NCI-H69 (cell line): ENCODE measurements around the gene IFNA2.
A peak's percentile ranks its signal among the peaks of the same experiment; 100 is the strongest.
"Not testable (repeated sequence)": the region's sequence is repeated elsewhere in the genome, so short reads cannot be mapped to it uniquely, and the experiment has no call there.

Experiments used
- DNase-seq: peaks from one replicate; lab custom pipeline; 2025; lab: John Stamatoyannopoulos, UW

IFNA2 gene

DNA sequence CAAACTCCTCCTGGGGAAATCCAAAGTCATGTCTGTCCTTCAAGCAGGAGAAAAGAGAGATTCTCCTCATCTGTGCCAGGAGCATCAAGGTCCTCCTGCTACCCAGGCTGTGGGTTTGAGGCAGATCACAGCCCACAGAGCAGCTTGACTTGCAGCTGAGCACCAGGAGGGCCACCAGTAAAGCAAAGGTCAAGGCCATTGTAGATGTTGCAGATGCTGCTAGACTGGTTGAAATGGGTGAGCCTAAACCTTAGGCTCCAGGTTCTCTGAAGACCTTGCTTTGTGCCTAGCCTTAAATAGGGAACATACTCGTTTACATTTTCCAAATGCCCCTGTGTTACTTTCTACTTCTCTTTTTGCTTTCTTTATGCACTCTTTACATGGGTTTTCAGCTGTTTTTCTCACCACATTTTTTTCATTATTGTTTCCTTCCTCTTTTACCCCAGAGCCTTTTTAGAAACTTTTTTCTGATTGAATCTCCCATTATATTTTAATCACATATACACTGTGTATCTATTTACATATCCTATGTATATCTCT, at the start of gene IFNA2:
IFNA2 (minus strand) TSS at position 268 of the 540 bp plus-strand sequence; CDS start at position 199, 69 bp downstream.
- no peak for DNase-seq

GRCh38 chr9:21435015-21435383, 49.8 kb upstream of the IFNA2 start:
- DNase-seq = not testable (repeated sequence)

DNA sequence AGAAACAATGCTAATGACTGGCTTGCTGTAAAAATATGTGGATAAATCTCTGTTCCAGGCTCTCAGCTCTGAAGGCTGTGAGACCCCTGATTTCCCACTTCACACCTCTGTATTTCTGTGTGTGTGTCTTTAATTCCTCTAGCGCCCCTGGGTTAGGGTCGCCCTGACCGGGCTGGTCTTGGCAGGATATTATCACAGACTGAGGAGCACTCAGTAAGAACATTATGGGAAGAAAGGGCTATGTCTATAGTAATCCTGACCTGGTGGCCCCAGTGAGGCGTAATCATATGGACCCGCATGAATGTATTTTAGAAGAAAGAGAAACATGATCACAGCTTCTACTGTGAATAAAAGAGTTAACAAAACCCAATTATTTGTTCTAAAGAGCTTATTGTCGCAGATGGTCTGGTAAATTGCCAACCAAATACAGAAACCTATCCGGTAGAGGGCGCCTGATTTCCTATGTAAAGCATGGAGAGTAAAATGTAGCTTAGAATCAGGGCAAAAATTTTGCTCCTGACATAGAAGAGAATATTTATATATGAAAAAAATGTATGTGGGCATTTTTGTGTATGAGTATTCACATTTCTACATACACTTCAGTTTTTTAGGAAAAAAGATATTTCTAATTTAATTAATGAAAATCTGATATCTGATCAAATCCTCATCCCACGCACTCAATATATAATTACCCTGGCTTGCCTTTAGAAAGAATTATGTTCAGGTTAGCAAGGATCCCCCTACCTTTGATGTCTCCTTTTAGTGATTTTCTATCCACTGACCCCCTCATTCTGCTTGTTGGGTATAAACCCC, 49.2 kb upstream of the IFNA2 start:
- peak; percentile 75 for DNase-seq

- no peak for DNase-seq
Observed at GRCh38 chr9:21432672-21433425, 47.7 kb upstream of the IFNA2 start.

DNA sequence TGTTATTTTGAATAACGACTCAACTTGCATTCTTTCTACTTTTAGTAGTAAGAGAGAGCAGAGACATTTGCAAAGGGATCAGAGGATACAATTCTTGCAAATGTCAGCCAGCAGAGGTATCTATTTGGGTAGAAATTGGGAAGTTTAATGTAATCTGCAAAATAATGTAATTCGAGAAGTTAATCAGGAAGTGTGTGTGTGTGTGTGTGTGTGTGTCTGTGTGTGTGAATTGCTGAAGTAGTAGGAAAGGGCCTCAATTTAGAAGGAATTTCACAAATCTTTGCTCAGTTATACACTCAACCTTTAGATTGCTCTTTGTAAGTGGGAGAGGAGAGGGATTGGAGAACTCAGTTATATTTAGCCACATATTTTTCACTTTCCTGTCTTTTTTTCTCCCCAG, 44.0 kb upstream of the IFNA2 start:
- DNase-seq = no peak

GRCh38 chr9:21428235-21428634, 43.0 kb upstream of the IFNA2 start:
- DNase-seq = no peak

DNA sequence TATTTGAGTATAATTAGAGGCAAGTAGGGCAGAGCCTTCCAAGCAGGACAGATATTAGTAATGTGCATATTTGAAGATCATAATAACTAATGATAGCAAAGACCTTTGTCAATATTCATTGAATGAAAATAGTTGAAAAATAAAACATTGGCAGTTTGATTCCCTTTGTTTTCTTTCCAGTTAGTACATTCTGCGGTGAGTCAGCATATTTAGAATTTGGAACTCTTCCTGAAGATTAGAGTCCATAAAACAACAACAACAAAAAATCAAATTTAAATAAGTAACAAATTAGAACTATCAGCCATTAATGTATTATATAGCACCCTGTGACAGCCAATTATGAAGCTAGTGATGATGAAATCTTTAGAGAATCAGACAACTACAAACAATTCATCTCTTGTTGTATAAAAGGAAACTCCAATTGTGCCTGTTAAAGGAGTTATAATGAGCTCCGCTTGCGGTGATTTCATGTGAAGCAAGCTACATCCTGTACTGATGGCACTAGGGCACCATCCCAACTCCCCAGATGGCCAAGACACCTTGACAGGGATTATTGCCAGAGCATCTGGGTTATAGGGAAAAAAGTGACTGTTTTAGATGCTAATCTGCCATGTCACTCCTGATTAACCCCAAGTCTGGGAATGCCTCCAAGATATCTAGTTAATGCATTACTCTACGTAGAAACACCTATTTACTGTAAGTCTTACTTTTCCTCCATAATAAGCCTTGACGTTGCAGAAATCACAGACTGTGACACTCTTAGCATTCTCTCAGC, 30.5 kb upstream of the IFNA2 start:
- no peak for DNase-seq

DNA sequence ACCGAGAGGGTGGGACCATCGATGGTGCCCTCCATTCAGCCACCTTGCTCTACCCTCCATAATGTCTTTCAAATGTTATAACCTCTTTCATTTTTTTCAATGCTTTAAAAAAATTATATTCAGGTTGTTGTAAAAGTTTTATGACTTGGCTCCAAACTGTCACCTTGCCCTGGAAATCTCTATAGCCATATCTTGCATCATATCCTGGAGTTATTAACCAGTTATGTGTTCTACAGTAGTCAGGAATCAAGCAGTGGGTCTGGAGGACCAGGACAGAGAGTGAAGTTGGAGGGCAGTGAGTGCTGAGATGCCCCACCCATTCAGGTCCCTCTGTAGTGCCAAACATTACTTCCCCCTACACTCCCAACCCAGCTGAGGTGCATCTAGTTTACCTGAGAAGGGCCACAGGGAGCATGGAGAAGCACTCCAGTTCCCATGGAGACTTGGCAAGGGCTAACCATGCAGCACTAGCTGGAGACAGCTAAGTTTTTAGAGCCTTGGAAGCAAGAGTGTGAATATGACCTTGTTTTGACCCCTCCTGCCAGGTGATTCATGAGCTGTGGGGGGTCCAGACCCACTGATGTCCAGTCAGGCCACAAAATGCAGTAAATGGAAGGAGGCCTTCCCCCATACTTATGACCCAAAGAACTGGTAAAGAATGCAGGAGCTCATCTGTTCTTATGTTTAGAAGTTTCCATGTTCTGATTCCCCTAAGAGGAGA, 29.2 kb upstream of the IFNA2 start:
- DNase-seq = no peak

DNA sequence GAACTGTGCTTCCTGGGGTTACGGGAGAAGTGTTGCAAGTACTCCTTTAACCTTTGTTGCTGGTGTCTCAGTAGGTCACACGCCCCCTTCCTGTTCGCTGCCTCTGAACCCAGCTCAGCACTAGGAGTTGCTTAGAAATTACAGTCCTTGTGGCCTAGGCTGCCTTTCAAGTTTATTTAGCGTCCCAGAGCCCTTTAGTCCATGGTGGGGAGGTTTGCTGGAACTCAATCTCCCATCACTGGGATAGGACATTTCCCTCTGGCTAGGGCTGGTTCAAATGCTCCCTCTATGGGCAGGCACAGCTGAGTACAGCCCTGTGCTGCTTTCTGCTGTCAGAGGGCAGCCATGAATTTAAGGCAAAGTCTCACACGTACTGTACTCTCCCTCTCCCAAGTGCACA, 28.4 kb upstream of the IFNA2 start:
- peak; percentile 11 for DNase-seq

DNA sequence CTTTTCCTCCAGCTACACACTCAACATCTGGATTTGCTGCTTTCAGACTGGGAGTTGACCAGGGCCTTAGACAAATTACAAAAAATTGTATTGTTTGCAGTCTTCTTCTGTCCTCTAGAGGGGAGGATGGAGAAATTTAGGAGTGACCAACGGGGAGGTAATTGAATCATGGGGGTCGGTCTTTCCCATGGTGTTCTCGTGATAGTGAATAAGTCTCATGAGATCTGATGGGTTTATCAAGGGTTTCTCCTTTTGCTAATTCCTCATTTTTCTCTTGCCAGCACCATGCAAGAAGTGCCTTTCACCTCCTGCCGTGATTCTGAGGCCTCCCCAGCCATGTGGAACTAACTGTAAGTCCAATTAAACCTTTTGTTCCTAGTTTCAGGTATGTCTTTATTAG, 28.0 kb upstream of the IFNA2 start:
- no peak for DNase-seq

GRCh38 chr9:21412107-21412506, 26.9 kb upstream of the IFNA2 start:
- DNase-seq = no peak

DNA sequence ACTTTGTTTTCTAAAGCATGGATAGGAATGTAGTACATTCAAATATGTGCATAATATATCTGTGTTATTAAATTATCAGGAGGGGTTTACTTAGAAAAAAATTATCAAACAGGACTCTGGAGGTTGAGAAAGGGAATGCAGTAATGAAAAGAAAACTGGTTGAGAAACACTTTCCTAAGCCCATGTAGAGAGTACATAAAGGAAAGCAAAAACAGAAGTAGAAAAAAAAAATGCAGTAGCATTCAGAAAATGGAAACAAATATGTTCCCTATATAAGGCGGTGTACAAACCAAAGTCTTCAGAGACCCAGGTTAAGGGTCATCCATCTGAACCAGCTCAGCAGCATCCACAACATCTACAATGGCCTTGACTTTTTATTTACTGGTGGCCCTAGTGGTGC, 23.6 kb upstream of the IFNA2 start, which contains the start of gene IFNA8:
IFNA8 (plus strand) TSS at position 301 of the 400 bp plus-strand sequence; CDS start at position 361, 60 bp downstream.
- no peak for DNase-seq

DNA sequence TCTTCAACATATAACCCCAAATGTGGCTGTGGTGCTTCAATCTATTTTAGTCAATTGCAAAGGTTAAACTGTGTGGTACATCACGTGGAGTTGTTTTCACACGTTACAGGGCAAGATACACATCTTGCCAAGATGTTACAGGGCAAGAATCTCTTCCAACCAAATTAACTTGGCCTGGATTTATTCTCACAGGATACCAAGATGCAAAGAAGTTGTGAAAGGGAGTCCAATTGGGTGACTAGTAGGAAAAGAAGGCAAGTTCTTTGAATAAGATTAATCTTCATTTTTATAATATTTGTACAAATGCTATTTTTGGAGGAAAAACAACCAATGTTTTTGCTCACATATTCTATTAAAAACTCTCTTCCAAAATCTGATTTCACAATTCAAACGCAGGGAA, 18.9 kb upstream of the IFNA2 start:
- DNase-seq = no peak

- DNase-seq = no peak
Observed at GRCh38 chr9:21402386-21403251, 17.4 kb upstream of the IFNA2 start.

DNA sequence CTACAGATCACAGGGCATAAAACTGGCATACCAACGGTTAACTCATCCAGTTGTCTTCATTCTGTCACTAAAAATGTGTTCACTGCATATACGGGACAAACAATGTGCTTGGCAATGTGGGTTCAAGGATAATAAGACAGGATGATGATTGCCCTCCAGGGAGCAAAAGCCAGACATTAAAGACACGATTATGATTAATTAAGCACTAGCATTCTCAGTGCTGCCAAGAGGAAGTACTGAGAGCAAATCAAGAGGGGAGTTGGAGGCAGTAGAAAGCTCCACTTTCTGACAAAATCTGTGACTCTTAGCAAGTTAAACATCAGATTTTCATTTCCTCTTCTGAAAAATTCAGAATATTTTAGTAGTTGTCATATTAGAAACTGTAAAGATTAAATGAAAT, 14.8 kb upstream of the IFNA2 start:
- DNase-seq = peak; percentile 48

DNA sequence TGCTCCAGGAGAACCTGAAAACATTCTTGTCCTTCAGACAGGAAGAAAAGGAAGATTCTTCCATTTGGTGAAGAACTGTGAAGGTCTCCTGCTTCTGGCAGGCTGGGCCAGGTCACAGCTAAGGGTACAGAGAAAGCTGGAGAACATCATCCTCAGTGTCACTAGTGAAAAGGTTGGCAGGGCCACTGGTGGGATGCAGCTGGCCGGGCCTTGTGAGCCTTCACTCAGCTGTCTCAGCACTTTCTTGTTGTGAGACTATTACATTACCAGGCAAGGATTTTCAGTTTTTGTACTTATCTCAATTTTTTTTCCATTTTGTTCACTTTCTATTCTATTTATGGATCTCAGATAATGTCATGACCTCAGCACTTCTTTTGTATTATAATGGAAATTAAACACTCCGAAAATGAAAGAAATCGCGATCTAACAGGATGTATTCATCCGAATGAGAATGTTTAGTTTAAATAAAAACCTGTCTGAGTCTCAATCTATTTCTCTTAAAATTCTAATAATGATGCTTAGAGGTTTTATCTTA, 13.8 kb upstream of the IFNA2 start:
- no peak for DNase-seq

DNA sequence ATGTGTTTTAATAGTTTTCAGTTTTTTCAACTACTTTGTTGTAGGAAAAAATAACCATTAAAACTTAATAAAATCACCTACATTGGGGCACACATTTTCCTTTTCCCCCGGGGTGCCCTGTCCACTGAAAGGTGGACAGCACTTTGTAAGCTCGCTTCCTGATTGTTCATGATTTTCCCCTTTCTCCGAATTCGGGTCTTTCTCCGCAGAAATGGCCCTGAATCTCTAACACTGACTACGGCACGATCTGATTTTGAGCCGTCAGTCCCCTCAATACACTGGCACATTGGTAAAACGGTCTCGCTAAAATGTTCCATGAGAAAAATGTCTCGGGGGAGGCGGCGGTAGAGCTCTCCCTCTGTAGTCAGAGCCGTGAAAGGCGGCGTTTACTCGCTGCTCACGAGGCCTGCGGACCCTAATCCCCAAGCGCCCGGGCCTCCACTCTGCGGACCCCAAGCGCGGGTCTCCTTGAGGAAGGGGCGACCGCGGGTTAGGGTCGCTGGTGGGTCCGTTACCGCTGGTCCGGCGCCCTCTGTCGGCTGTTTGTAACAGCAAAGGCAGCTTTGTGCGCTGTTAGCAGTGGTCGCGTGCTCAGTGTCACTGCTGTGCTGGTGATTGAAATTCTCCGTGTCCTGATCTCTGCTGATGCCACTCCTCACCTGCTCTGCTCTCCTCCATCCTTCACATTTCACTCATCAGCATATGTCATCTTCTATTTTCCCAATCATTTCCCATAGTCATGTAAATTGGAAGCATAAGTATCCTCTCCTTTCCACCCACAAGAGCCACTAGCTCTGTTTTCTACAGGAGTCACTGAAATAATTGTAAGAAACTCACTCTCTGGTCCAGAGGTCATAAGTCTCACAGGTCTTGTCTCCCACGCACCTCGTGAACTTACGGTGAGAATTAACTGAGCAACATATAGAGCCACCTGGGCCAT, 10.8 kb upstream of the IFNA2 start:
- DNase-seq = peak; percentile 68

DNA sequence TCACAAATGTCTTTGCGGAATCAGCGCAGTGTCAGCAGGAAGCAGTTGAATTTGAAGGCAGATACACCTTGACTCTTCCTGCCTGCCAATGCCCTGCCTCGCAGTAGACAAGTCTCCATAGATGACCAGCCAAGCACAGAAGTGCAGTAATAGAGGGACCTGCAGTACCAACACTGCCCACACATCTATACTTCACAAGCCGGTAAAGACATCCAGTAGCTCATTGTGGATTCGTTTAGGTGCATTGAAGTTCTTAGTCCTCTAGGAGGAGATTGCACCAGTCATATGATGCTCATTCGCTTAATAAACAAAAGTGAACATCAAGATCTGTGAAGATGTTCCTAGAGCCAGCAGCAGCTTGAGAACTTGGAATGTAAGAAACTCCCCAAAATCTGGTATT, 7.1 kb upstream of the IFNA2 start:
- DNase-seq = peak; percentile 41

GRCh38 chr9:21383627-21384026, 1.6 kb downstream of the IFNA2 start:
- DNase-seq = no peak
